Endodermal cell (in vitro differentiated cells): Measurements from ENCODE around the gene PTTG1. TPM values are rescaled to one million over a fixed set of nuclear protein-coding genes. Genes with fewer than 3 reads are reported as not detected.

Experiments
- DNase-seq: peaks from one replicate; pipeline ENCODE4 v3.0.0-alpha.2; 2017
- H3K27ac ChIP-seq: 2 replicates; pipeline ENCODE4 v1.5.1; 2013; ENCODE audit warnings: mild to moderate bottlenecking, low read depth, low read length, moderate library complexity
- H3K27me3 ChIP-seq: 2 replicates; pipeline ENCODE4 v1.6.1; 2013; ENCODE audit warnings: mild to moderate bottlenecking, low read length, moderate library complexity; ENCODE audit not compliant: insufficient read depth, control insufficient read depth, poor library complexity, severe bottlenecking
- H3K36me3 ChIP-seq: 2 replicates; pipeline ENCODE4 v1.7.0; 2013; ENCODE audit warnings: mild to moderate bottlenecking, low read length, moderate library complexity; ENCODE audit not compliant: control insufficient read depth, insufficient read depth
- H3K4me1 ChIP-seq: one replicate; pipeline ENCODE4 v1.7.0; 2013; ENCODE audit warnings: low read length; ENCODE audit not compliant: control insufficient read depth, insufficient read depth
- H3K4me3 ChIP-seq: 2 replicates; pipeline ENCODE4 v1.5.1; 2013; ENCODE audit warnings: mild to moderate bottlenecking, low read length, moderate library complexity
- H3K9ac ChIP-seq: 2 replicates; pipeline ENCODE4 v1.6.1; 2013; ENCODE audit warnings: mild to moderate bottlenecking, low read length, moderate library complexity; ENCODE audit not compliant: poor library complexity, severe bottlenecking; ENCODE audit errors: extremely low read depth
- H3K9me3 ChIP-seq: 2 replicates; pipeline ENCODE4 v1.6.1; 2013; ENCODE audit warnings: mild to moderate bottlenecking, low read length, moderate library complexity; ENCODE audit not compliant: control insufficient read depth
- H3K27ac Mint-ChIP-seq: 2 replicates; pipeline ENCODE4 v1.8.0; 2020; ENCODE audit warnings: mixed read lengths
- H3K27me3 Mint-ChIP-seq: 2 replicates; pipeline ENCODE4 v1.8.0; 2021; ENCODE audit warnings: mild to moderate bottlenecking, mixed read lengths; ENCODE audit not compliant: insufficient read depth
- H3K36me3 Mint-ChIP-seq: 2 replicates; pipeline ENCODE4 v1.8.0; 2020; ENCODE audit warnings: low read depth, mixed read lengths
- H3K4me1 Mint-ChIP-seq: 2 replicates; pipeline ENCODE4 v1.8.0; 2020; ENCODE audit warnings: mixed read lengths
- H3K4me3 Mint-ChIP-seq: 2 replicates; pipeline ENCODE4 v1.8.0; 2020; ENCODE audit warnings: mild to moderate bottlenecking, moderate library complexity, mixed read lengths
- H3K9me3 Mint-ChIP-seq: 2 replicates; pipeline ENCODE4 v1.8.0; 2020; ENCODE audit warnings: mild to moderate bottlenecking, mixed read lengths
- CTCF ChIP-seq: fragments of 200-600 bp; sonication (generic); conservative IDR thresholded peaks from 2 replicates; pipeline ENCODE4 v1.5.0; 2021; ENCODE audit warnings: antibody characterized with exemption, mild to moderate bottlenecking
- WGBS, 2 experiments: methylation state at CpG; one replicate each; pipeline versions ENCODE4 v1.1.5 to v1.1.7; 2013; ENCODE audit warnings: missing lambda C conversion rate in 2 of 2, mixed read lengths in 1 of 2; ENCODE audit not compliant: insufficient coverage in 1 of 2, insufficient read length in 1 of 2; 5-methylcytosine and 5-hydroxymethylcytosine counted together
- total RNA-seq, 2 donors: library from RNA; stranded (reverse); fragmentation: NEBNext Ultra II Directional in 1 of 2; extraction: Animal tissue kit (Norgen Biotek cat#: 25700) in 1 of 2; gene quantifications; 2 replicates in 1 of 2; 3 replicates in 1 of 2; pipeline ENCODE4 v1.2.1, GENCODE V29; 2021

Gene PTTG1
- total RNA-seq, 2 donors from 2014 or later = 121 to 162 TPM

- TF ChIP-seq CTCF = no peak
- no peak overlapping the region for H3K4me3 ChIP-seq
- Mint-ChIP-seq H3K27me3 (peaks cover 4% of the 10 kb centered on the region), H3K9me3 (no peaks in the 10 kb centered on the region), H3K36me3 (no peaks in the 10 kb centered on the region), H3K4me3 (no peak overlapping the region), H3K4me1 (peaks cover 7% of the 10 kb centered on the region), H3K27ac (no peak overlapping the region)
- H3K27ac ChIP-seq = no peak overlapping the region
- no peak for DNase-seq
- no peaks in the 10 kb centered on the region for H3K27me3 ChIP-seq
- no peaks in the 10 kb centered on the region for H3K9me3 ChIP-seq
- 92% methylated on average over 4 of the region's 4 CpGs for WGBS, 2 experiments
- no peaks in the 10 kb centered on the region for H3K4me1 ChIP-seq
- H3K36me3 ChIP-seq = no peaks in the 10 kb centered on the region
- H3K9ac ChIP-seq = no peak overlapping the region
Measured at GRCh38 chr5:160442824-160443431, 21.3 kb downstream of the PTTG1 start.

- H3K36me3 Mint-ChIP-seq = no peaks in the 10 kb centered on the region
- H3K9me3 Mint-ChIP-seq = no peaks in the 10 kb centered on the region
- Histone ChIP-seq H3K9ac (no peak overlapping the region), H3K4me3 (no peak overlapping the region), H3K36me3 (no peaks in the 10 kb centered on the region), H3K27me3 (no peaks in the 10 kb centered on the region), H3K4me1 (no peaks in the 10 kb centered on the region), H3K27ac (no peak overlapping the region), H3K9me3 (peaks cover 8% of the 10 kb centered on the region)
- 92% methylated on average over 1 of the region's 1 CpG; no CpG with 5 or more reads in 1 of the 2 experiments for WGBS, 2 experiments
- H3K4me1 Mint-ChIP-seq = no peaks in the 10 kb centered on the region
- peaks cover 2% of the 10 kb centered on the region for H3K27me3 Mint-ChIP-seq
- no peak for TF ChIP-seq CTCF
- DNase-seq = no peak
- H3K4me3 Mint-ChIP-seq = no peak overlapping the region
- no peak overlapping the region for H3K27ac Mint-ChIP-seq
Measured at GRCh38 chr5:160444407-160444806, 22.8 kb downstream of the PTTG1 start.

GRCh38 chr5:160445132-160445531 lies 23.5 kb downstream of the PTTG1 start:
- no peaks in the 10 kb centered on the region for H3K9me3 Mint-ChIP-seq
- H3K27ac Mint-ChIP-seq = no peak overlapping the region
- Histone ChIP-seq H3K9me3 (peaks cover 8% of the 10 kb centered on the region), H3K4me1 (no peaks in the 10 kb centered on the region), H3K4me3 (no peak overlapping the region), H3K27ac (no peak overlapping the region), H3K9ac (no peak overlapping the region), H3K36me3 (no peaks in the 10 kb centered on the region), H3K27me3 (no peaks in the 10 kb centered on the region)
- DNase-seq = no peak
- H3K4me3 Mint-ChIP-seq = no peak overlapping the region
- H3K27me3 Mint-ChIP-seq = peaks cover 2% of the 10 kb centered on the region
- no peak for TF ChIP-seq CTCF
- no peaks in the 10 kb centered on the region for H3K36me3 Mint-ChIP-seq
- H3K4me1 Mint-ChIP-seq = no peaks in the 10 kb centered on the region
- WGBS, 2 experiments = 56% methylated on average over 1 of the region's 1 CpG; no CpG with 5 or more reads in 1 of the 2 experiments
